BE2C (cell line): Measurements from ENCODE around the gene NRIP2.

Source experiments
- DNase-seq: peaks from one replicate; pipeline ENCODE4 v3.0.0-alpha.2; 2020
- H3K27me3 ChIP-seq: fragments of 250-450 bp; sonication (Bioruptor Pico); 2 replicates; pipeline ENCODE4 v1.5.1; 2020; ENCODE audit warnings: mild to moderate bottlenecking
- H3K36me3 ChIP-seq: fragments of 250-450 bp; sonication (Bioruptor Pico); 2 replicates; pipeline ENCODE4 v1.5.1; 2020; ENCODE audit warnings: mild to moderate bottlenecking
- H3K4me1 ChIP-seq: fragments of 250-450 bp; sonication (Bioruptor Pico); 2 replicates; pipeline ENCODE4 v1.5.1; 2020
- H3K4me3 ChIP-seq: 2 replicates; pipeline ENCODE4 v1.5.1; 2011; ENCODE audit warnings: low read depth, low read length
- H3K9me3 ChIP-seq: fragments of 250-450 bp; sonication (Bioruptor Pico); 2 replicates; pipeline ENCODE4 v1.5.1; 2020
- TF ChIP-seq, protein P1 (sequence below): IDR thresholded peaks from 2 replicates; pipeline ENCODE4 v1.5.1; 2012; ENCODE audit warnings: mild to moderate bottlenecking, low read depth, low read length

NRIP2 gene

DNA sequence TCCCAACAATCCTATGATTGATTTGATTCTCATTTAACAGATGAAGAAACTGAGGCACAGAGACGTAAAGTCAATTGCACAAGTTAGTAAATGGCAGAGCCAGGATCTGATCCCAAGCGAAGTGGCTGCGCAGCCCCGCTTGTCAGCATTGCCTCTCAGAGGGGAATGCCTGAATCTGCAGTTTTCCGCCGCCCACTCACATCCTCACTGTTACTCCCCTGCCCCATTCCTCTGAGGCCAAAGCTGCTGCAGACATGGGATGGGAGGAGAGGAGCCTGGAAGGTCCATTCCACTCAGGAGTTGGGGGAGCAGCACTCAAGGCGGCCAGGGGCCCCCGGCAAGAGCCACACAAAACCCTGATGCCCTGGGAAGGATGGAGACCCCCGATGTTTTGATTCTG, 1.0 kb downstream of the NRIP2 start:
- no peak for DNase-seq
- no peaks in the 10 kb centered on the region; the same call in none of the 2 replicates for H3K36me3 ChIP-seq

GRCh38 chr12:2833327-2833726, 1.5 kb downstream of the NRIP2 start:
- TF ChIP-seq, protein P1, sequence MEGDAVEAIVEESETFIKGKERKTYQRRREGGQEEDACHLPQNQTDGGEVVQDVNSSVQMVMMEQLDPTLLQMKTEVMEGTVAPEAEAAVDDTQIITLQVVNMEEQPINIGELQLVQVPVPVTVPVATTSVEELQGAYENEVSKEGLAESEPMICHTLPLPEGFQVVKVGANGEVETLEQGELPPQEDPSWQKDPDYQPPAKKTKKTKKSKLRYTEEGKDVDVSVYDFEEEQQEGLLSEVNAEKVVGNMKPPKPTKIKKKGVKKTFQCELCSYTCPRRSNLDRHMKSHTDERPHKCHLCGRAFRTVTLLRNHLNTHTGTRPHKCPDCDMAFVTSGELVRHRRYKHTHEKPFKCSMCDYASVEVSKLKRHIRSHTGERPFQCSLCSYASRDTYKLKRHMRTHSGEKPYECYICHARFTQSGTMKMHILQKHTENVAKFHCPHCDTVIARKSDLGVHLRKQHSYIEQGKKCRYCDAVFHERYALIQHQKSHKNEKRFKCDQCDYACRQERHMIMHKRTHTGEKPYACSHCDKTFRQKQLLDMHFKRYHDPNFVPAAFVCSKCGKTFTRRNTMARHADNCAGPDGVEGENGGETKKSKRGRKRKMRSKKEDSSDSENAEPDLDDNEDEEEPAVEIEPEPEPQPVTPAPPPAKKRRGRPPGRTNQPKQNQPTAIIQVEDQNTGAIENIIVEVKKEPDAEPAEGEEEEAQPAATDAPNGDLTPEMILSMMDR: no peak
- peaks cover 4% of the 10 kb centered on the region for H3K36me3 ChIP-seq
- H3K4me1 ChIP-seq: peaks cover 11% of the 10 kb centered on the region
- no peak for DNase-seq
- H3K9me3 ChIP-seq: no peaks in the 10 kb centered on the region
- no peak overlapping the region for H3K4me3 ChIP-seq
- H3K27me3 ChIP-seq: no peaks in the 10 kb centered on the region

More for the DNA sequence above, 1.0 kb downstream of the NRIP2 start:
- H3K4me3 ChIP-seq: no peak overlapping the region
- H3K27me3 ChIP-seq: no peaks in the 10 kb centered on the region
- peaks cover 11% of the 10 kb centered on the region for H3K4me1 ChIP-seq
- TF ChIP-seq, protein P1: no peak
- no peaks in the 10 kb centered on the region for H3K9me3 ChIP-seq

DNA sequence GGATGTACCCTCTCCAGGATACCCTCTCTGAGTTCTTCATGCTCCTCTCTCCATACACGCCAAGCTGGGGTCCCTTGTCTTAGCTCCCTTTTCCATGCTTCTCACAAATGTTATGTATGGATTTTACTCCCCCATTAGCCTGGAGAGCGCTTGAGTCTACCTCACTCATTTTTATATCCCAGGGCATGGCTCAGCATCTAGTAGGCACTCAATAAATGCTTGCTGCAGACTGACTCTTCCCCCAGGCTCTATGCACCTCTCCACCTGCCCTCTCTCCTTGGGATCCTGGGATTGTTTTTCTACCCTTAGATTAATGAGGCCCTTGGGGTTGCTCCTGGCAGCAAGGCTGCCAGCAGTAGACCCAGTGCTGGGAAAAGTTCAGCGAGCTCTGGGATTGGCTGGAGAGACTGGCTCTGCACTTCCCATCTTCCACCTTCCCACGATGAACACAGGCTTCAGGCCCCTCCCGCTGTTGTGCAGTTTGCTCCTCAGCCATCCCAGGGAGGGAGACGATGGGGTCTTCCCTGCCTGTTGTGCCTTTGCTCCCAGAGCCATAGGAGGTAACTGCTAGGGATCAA, 2.2 kb downstream of the NRIP2 start:
- Histone ChIP-seq H3K4me3 (no peak overlapping the region), H3K4me1 (peaks cover 11% of the 10 kb centered on the region), H3K9me3 (no peaks in the 10 kb centered on the region), H3K27me3 (no peaks in the 10 kb centered on the region), H3K36me3 (peaks cover 11% of the 10 kb centered on the region)
- DNase-seq: no peak
- TF ChIP-seq, protein P1: no peak

DNA sequence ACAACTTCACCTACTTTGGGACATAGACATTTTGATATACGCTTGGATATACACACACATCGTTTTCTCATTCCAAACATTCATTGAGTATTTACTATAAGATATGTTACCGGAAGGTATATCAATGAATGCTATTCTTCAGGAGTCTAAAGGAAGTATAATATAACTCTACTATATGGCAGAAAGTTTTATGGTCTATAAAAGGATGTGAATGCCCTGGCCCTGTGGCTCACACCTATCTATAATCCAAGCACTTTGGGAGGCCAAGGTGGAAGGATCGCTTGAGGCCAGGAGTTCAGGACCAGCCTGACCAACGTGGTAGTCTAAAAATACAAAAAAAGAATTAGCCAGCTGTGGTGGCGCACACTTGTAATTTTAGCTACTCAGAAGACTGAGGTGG, 5.6 kb downstream of the NRIP2 start:
- H3K36me3 ChIP-seq: peaks cover 42% of the 10 kb centered on the region
- no peak for DNase-seq
- H3K9me3 ChIP-seq: no peaks in the 10 kb centered on the region
- TF ChIP-seq, protein P1: no peak
- H3K4me1 ChIP-seq: peaks cover under 1% of the 10 kb centered on the region; the same call in 1 of the 2 replicates
- H3K27me3 ChIP-seq: no peaks in the 10 kb centered on the region
- H3K4me3 ChIP-seq: no peak overlapping the region

GRCh38 chr12:2826721-2827515, 7.9 kb downstream of the NRIP2 start:
- TF ChIP-seq, protein P1: no peak
- Histone ChIP-seq H3K9me3 (no peaks in the 10 kb centered on the region), H3K4me3 (no peak overlapping the region), H3K36me3 (peaks cover 63% of the 10 kb centered on the region), H3K27me3 (no peaks in the 10 kb centered on the region), H3K4me1 (no peaks in the 10 kb centered on the region)
- DNase-seq: no peak

- H3K27me3 ChIP-seq: no peaks in the 10 kb centered on the region
- H3K4me3 ChIP-seq: no peak overlapping the region
- no peak for DNase-seq
- no peaks in the 10 kb centered on the region for H3K4me1 ChIP-seq
- no peaks in the 10 kb centered on the region for H3K9me3 ChIP-seq
- TF ChIP-seq, protein P1: no peak
- peaks cover 69% of the 10 kb centered on the region for H3K36me3 ChIP-seq
These were observed 8.8 kb downstream of the NRIP2 start for GRCh38 chr12:2826036-2826435.
